ENCODE results near the gene FXYD7. TPM values are rescaled to one million over a fixed set of nuclear protein-coding genes. Genes with fewer than 3 reads are reported as not detected.
"Not testable (repeated sequence)": the region's sequence is repeated elsewhere in the genome, so short reads cannot be mapped to it uniquely, and the experiment has no call there.

Gene FXYD7
- total and polyA plus RNA-seq, 2 donors (not counting 1 experiment from before 2014, with no cell fraction given) = not detected

DNA sequence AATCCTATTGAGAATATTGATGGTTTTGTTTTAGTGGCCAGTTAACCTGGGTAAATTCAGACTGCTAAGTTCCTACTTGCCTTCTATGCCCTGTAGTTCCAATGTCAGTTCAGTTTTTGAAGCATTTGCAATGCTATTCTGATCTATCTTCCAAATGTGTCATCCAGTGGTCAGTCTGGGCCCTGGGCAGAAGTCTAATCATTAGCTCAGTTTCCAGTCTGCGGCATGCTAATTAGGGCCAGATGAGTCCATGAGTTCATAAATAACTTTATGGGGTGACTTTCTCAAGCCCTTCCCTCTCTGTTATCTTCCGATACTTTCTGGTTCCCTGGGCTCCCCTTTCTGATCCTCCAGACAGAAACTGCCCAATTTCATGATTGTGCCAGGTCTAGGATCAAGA is 52.8 kb downstream of the FXYD7 start:
- Histone ChIP-seq H3K4me2 (ENCODE audit: extremely low read depth, insufficient read depth, low read length) (no peak overlapping the region), H3K36me3 (ENCODE audit: control insufficient read depth, insufficient read depth, low read length) (no peaks in the 10 kb centered on the region), H3K9ac (ENCODE audit: insufficient read depth, low read length) (no peak overlapping the region), H3K4me1 (ENCODE audit: control insufficient read depth, extremely low read depth, insufficient read depth, low read length) (no peaks in the 10 kb centered on the region), H3K4me3 (replicated peaks in 1 of 4; ENCODE audit: control extremely low read depth in 1 of 4, insufficient read depth in 1 of 4, low read depth in 3 of 4, low read length in 4 of 4) (no peak overlapping the region), H3K79me2 (ENCODE audit: control insufficient read depth, insufficient read depth, low read length) (no peaks in the 10 kb centered on the region), H2AFZ (ENCODE audit: low read length) (no peak overlapping the region), H3K27ac (ENCODE audit: insufficient read depth, low read length) (no peak overlapping the region), H4K20me1 (ENCODE audit: control insufficient read depth, extremely low read depth, insufficient read depth, low read length) (no peaks in the 10 kb centered on the region), H3K27me3 (ENCODE audit: control insufficient read depth, insufficient read depth, low read length) (peaks cover 7% of the 10 kb centered on the region), H3K9me3 (ENCODE audit: control insufficient read depth, insufficient read depth, low read depth, low read length) (no peaks in the 10 kb centered on the region)
- no peak for DNase-seq (ENCODE audit: low read depth in 2 of 2)
- no peak for TF ChIP-seq EZH2 (IDR thresholded peaks at IDR 0.05; ENCODE audit: low read length, missing control alignments)
- no peak for TF ChIP-seq CTCF (conservative IDR thresholded peaks at IDR 0.05 in 1 of 2, IDR thresholded peaks at IDR 0.05 in 1 of 2; ENCODE audit: low read depth in 1 of 2, low read length in 2 of 2)

GRCh38 chr19:35196861-35197260 is 53.8 kb downstream of the FXYD7 start:
- not testable (repeated sequence) for H3K9ac ChIP-seq (ENCODE audit: insufficient read depth, low read length)

GRCh38 chr19:35199481-35199880 is 56.4 kb downstream of the FXYD7 start:
- H3K79me2 ChIP-seq (ENCODE audit: control insufficient read depth, insufficient read depth, low read length) = no peaks in the 10 kb centered on the region
- no peak overlapping the region for H3K9ac ChIP-seq (ENCODE audit: insufficient read depth, low read length)
- H3K36me3 ChIP-seq (ENCODE audit: control insufficient read depth, insufficient read depth, low read length) = no peaks in the 10 kb centered on the region
- no peak overlapping the region for H2AFZ ChIP-seq (ENCODE audit: low read length)
- no peaks in the 10 kb centered on the region for H3K9me3 ChIP-seq (ENCODE audit: control insufficient read depth, insufficient read depth, low read depth, low read length)
- H3K27me3 ChIP-seq (ENCODE audit: control insufficient read depth, insufficient read depth, low read length) = peaks cover 7% of the 10 kb centered on the region
- H3K4me2 ChIP-seq (ENCODE audit: extremely low read depth, insufficient read depth, low read length) = no peak overlapping the region
- TF ChIP-seq CTCF (conservative IDR thresholded peaks at IDR 0.05 in 1 of 2, IDR thresholded peaks at IDR 0.05 in 1 of 2; ENCODE audit: low read depth in 1 of 2, low read length in 2 of 2) = no peak
- no peak for TF ChIP-seq EZH2 (IDR thresholded peaks at IDR 0.05; ENCODE audit: low read length, missing control alignments)
- no peaks in the 10 kb centered on the region for H3K4me1 ChIP-seq (ENCODE audit: control insufficient read depth, extremely low read depth, insufficient read depth, low read length)
- no peak overlapping the region for H3K27ac ChIP-seq (ENCODE audit: insufficient read depth, low read length)
- no peaks in the 10 kb centered on the region for H4K20me1 ChIP-seq (ENCODE audit: control insufficient read depth, extremely low read depth, insufficient read depth, low read length)
- no peak for DNase-seq (ENCODE audit: low read depth in 2 of 2)
- H3K4me3 ChIP-seq (replicated peaks in 1 of 4; ENCODE audit: control extremely low read depth in 1 of 4, insufficient read depth in 1 of 4, low read depth in 3 of 4, low read length in 4 of 4) = no peak overlapping the region

More at GRCh38 chr19:35196861-35197260, 53.8 kb downstream of the FXYD7 start:
- H4K20me1 ChIP-seq (ENCODE audit: control insufficient read depth, extremely low read depth, insufficient read depth, low read length); H3K9me3 ChIP-seq (ENCODE audit: control insufficient read depth, insufficient read depth, low read depth, low read length); DNase-seq (ENCODE audit: low read depth in 2 of 2); H2AFZ ChIP-seq (ENCODE audit: low read length); H3K79me2 ChIP-seq (ENCODE audit: control insufficient read depth, insufficient read depth, low read length); H3K27me3 ChIP-seq (ENCODE audit: control insufficient read depth, insufficient read depth, low read length); H3K27ac ChIP-seq (ENCODE audit: insufficient read depth, low read length); H3K4me2 ChIP-seq (ENCODE audit: extremely low read depth, insufficient read depth, low read length); H3K4me1 ChIP-seq (ENCODE audit: control insufficient read depth, extremely low read depth, insufficient read depth, low read length); H3K36me3 ChIP-seq (ENCODE audit: control insufficient read depth, insufficient read depth, low read length); H3K4me3 ChIP-seq (replicated peaks in 1 of 4; ENCODE audit: control extremely low read depth in 1 of 4, insufficient read depth in 1 of 4, low read depth in 3 of 4, low read length in 4 of 4): not testable (repeated sequence)

Measured in fibroblast of lung (primary cell).